ENCODE measurements around the gene FHOD3. TPM values are rescaled to one million over a fixed set of nuclear protein-coding genes. Genes with fewer than 3 reads are reported as not detected.

The FHOD3 gene
- total and polyA plus RNA-seq, 2 of the 8 experiments (the other 6 are each of a cell fraction or from before 2014, with no cell fraction given), result 9.7 to 10.5 TPM

- TF ChIP-seq SAP30 (IDR thresholded peaks at IDR 0.05; ENCODE audit: insufficient read depth, insufficient replicate concordance, low read length), result no peak
- TF ChIP-seq CBX8 (IDR thresholded peaks at IDR 0.05; ENCODE audit: borderline replicate concordance, low read depth, low read length), result no peak
- TF ChIP-seq POLR2A (IDR thresholded peaks at IDR 0.05; ENCODE audit: control extremely low read depth in 1 of 2, low read depth in 2 of 2, low read length in 2 of 2), result peak in 1 of 2 experiments; percentile 48; a peak in 1 of 3 replicates
- no peak for TF ChIP-seq CHD2 (IDR thresholded peaks at IDR 0.05; ENCODE audit: low read length)
- peak; percentile 52; the same call in 1 of the 2 replicates for TF ChIP-seq POLR2AphosphoS5 (IDR thresholded peaks at IDR 0.05; ENCODE audit: low read depth, low read length)
- TF ChIP-seq YY1 (IDR thresholded peaks at IDR 0.05; ENCODE audit: low read depth, low read length), result 0 out of 2 replicates have a peak, but pooled peaks have one; percentile 4
- TF ChIP-seq TAF1 (IDR thresholded peaks at IDR 0.05; ENCODE audit: low read depth, low read length), result peak; percentile 51
- peak; percentile 50 to 73 (median 61) for TF ChIP-seq CTCF (IDR thresholded peaks at IDR 0.05; ENCODE audit: control extremely low read depth in 1 of 3, insufficient read depth in 1 of 3, low read depth in 1 of 3, low read length in 3 of 3)
- TF ChIP-seq SP2 (IDR thresholded peaks at IDR 0.05; ENCODE audit: low read length), result no peak
- peak; percentile 36 for TF ChIP-seq KDM4A (IDR thresholded peaks at IDR 0.05; ENCODE audit: low read depth, low read length, severe bottlenecking)
- no peak for TF ChIP-seq JUN (IDR thresholded peaks at IDR 0.05; ENCODE audit: low read depth, low read length)
- peak; percentile 67 to 70 for TF ChIP-seq RAD21 (IDR thresholded peaks at IDR 0.05 in 1 of 2, conservative IDR thresholded peaks at IDR 0.05 in 1 of 2; ENCODE audit: low read depth in 2 of 2, low read length in 2 of 2)
Measured at GRCh38 chr18:36296650-36297416, 680 bp upstream of the FHOD3 start (continued).
